Activated naive CD4-positive, alpha-beta T cell treated with anti-CD3 and anti-CD28 coated beads, Interleukin-2, amount 50 U/mL, for 72 hours (primary cell): ENCODE data around the gene SOX13. TPM values are rescaled to one million over a fixed set of nuclear protein-coding genes. Genes with fewer than 3 reads are reported as not detected.
"Not testable (repeated sequence)": the region's sequence is repeated elsewhere in the genome, so short reads cannot be mapped to it uniquely, and the experiment has no call there.

Experiments used
- ATAC-seq, 2 donors: fragments of 150-1000 bp; cut with Tn5 transposase; 2 replicates each; pipeline ENCODE4 v1.10.0; 2021; ENCODE audit warnings: mild to moderate bottlenecking in 2 of 2, moderate library complexity in 2 of 2
- DNase-seq, 2 donors: peaks; one replicate each; pipeline ENCODE4 v3.0.0; 2021 to 2022; ENCODE audit warnings: low spot score in 2 of 2
- H3K27ac Mint-ChIP-seq, 2 donors: one replicate each; pipeline ENCODE4 v1.8.0; 2022; ENCODE audit warnings: mild to moderate bottlenecking in 2 of 2, mixed read lengths in 2 of 2
- H3K36me3 Mint-ChIP-seq, 2 donors: one replicate each; pipeline ENCODE4 v1.8.0; 2022; ENCODE audit warnings: mixed read lengths in 2 of 2
- H3K9me3 Mint-ChIP-seq, 2 donors: one replicate each; pipeline ENCODE4 v1.8.0; 2022; ENCODE audit warnings: mixed read lengths in 2 of 2
- total RNA-seq, 2 donors: library from RNA; stranded (reverse); gene quantifications; one replicate each; pipeline ENCODE4 v1.2.3, GENCODE V29; 2022

Gene SOX13
- total RNA-seq, 2 donors from 2014 or later = 0.73 TPM; not detected in 1

DNA sequence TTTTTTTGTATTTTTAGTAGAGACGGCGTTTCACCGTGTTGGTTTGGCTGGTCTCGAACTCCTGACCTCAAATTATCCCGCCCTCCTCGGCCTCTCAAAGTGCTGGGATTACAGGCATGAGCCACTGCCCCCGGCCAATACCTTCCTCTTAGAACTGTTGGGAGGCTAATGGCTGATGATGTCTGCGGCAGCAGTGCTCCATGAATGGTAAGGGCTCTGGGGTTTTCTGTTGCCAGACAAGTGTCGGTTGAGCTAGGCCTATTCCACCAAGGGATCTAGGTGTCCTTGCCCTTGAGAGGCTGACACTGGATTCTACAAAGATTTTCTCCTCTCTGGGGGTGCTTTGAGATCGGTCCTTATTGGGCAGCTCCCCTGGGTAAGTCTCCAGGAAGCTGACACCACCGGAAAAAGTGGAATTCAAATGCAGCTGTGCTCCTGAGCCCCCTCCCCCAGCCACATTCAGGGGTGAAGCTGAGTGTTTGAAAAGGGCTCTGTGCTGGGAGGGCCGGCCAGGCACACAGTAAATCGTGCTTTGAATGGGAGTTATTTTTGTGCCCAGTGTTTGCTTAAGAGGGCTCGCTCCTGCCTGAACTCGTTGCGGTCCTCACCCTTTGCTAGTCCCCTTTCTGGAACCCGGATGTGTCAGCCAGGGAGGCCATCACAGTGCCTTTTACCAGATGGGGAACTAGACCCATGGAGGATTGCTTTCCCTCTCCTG is 5.2 kb downstream of the SOX13 start:
- no peaks in the 10 kb centered on the region for H3K36me3 Mint-ChIP-seq
- ATAC-seq = no peak
- DNase-seq = no peak
- H3K9me3 Mint-ChIP-seq = no peaks in the 10 kb centered on the region
- H3K27ac Mint-ChIP-seq = no peak overlapping the region

GRCh38 chr1:204079608-204079999 is 6.7 kb downstream of the SOX13 start:
- Mint-ChIP-seq H3K9me3 (no peaks in the 10 kb centered on the region), H3K36me3 (no peaks in the 10 kb centered on the region), H3K27ac (no peak overlapping the region)
- ATAC-seq = no peak
- no peak for DNase-seq

DNA sequence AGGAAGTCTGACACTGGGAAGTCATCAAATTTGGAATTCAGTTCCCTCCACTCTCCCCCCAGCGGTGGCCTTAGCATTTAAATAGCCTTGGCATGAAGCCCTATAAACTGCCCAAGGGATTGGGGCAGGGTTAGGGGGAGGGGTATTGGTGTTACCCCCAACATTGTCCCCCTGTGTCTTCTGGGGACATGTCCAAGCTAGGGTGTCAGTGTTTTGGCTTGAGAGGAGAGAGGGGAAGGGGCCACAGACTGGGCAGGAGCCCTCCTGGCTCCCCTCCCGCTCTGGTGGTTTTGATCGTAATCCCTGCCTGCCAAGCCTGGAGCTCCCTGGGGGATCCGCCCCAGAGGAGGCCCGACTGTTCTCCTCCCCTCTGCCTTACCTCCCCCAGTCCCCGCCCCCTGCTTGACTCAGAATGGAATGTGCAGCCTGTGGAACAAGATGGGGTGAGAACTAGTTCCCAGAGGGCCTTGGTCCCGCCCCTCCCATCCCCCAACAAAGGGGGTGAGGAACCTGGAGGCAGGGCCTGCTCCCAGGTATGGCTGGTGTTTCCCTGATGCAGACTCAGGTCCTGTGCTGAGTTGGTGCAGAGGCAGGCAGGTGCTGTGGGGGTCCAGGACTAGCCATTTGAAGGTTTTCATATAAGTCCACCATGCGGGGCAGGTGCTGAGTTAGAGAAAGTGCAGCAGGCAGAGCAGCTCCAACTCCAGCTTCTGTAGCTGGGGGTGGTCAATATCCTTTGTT is 7.4 kb downstream of the SOX13 start:
- no peak overlapping the region for H3K27ac Mint-ChIP-seq
- no peak for DNase-seq

GRCh38 chr1:204081164-204081790 is 8.4 kb downstream of the SOX13 start:
- Mint-ChIP-seq H3K27ac (no peak overlapping the region), H3K9me3 (no peaks in the 10 kb centered on the region), H3K36me3 (no peaks in the 10 kb centered on the region)
- no peak for ATAC-seq
- DNase-seq = no peak

More for the DNA sequence above, 7.4 kb downstream of the SOX13 start:
- Mint-ChIP-seq H3K36me3 (no peaks in the 10 kb centered on the region), H3K9me3 (no peaks in the 10 kb centered on the region)
- no peak for ATAC-seq

- peak overlapping the region; percentile 14 to 82 for H3K27ac Mint-ChIP-seq
- H3K9me3 Mint-ChIP-seq = no peaks in the 10 kb centered on the region
- no peak for DNase-seq
- ATAC-seq = no peak
- no peaks in the 10 kb centered on the region for H3K36me3 Mint-ChIP-seq
These were observed 9.0 kb downstream of the SOX13 start for GRCh38 chr1:204081791-204082513.

DNA sequence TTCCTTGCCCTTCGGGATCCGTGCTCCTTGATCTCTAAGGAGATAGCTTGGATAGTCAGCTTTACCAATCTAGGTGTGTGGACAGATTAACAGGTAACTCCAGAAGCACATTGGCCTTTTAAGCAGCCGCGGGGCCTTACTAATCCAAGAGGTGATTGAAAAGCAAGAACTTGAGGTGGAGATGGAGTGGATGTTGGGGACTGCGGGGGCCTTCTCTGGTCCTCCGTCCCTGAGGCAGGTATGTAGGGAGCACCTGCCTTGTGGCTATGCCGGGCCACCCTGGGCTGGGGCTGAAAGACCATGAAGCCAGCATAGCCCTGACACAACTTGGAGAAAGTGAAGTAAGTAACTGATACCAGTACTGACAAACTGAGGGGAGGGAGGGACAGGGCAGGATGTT is 10.6 kb downstream of the SOX13 start:
- no peaks in the 10 kb centered on the region for H3K36me3 Mint-ChIP-seq
- H3K9me3 Mint-ChIP-seq = no peaks in the 10 kb centered on the region
- ATAC-seq (no peak), DNase-seq (no peak)
- H3K27ac Mint-ChIP-seq = peak overlapping the region in 1 of 2 donors; percentile 66

DNA sequence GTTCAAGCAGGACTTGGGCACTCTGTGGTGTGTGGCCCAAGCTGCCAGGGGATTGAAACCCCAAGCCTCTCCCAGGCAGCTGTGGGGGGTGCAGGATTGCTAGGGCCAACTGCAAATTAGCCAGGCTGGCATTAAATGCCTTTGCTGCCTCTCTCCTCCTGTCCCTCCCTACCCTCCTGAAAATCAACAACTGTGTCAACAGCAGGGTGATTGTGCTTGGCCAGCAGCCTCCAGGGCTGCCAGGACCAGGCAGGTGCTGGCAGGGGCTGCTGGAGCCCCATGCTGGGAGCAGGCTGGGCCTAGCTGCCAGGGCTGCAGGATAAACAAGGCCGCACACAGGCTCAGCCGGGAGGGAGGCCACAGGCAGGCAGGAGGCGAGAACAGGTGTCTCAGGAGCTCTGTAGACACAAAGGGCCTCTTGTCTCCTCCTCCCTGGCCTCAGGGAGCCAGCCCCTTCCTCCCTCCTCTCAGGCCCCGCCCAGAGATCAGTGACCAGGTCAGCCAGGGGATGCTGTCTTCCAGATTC is 11.4 kb downstream of the SOX13 start:
- Mint-ChIP-seq H3K36me3 (no peaks in the 10 kb centered on the region), H3K27ac (peak overlapping the region in 1 of 2 donors; percentile 12), H3K9me3 (no peaks in the 10 kb centered on the region)
- no peak for DNase-seq
- no peak for ATAC-seq

DNA sequence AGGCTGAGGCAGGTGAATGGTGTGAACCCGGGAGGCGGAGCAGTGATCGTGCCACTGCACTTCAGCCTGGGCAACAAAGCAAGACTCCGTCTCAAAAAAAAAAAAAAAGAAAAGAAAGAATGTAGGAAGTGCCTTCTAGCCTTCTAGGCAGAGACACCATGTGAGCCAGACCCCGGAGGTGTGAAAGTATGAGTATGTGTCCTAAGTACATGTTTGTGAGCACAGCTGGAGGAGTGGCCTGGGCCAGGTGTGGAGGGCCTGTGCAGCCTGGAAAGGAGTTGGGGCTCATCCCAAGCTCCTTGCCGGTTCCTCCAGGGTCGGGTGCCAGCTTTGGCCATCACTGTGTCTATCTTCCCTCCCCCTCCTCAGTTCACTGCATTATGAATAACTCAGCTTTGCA is 13.0 kb downstream of the SOX13 start:
- no peak for ATAC-seq
- no peak overlapping the region for H3K27ac Mint-ChIP-seq
- DNase-seq = no peak
- H3K36me3 Mint-ChIP-seq = no peaks in the 10 kb centered on the region
- no peaks in the 10 kb centered on the region for H3K9me3 Mint-ChIP-seq

DNA sequence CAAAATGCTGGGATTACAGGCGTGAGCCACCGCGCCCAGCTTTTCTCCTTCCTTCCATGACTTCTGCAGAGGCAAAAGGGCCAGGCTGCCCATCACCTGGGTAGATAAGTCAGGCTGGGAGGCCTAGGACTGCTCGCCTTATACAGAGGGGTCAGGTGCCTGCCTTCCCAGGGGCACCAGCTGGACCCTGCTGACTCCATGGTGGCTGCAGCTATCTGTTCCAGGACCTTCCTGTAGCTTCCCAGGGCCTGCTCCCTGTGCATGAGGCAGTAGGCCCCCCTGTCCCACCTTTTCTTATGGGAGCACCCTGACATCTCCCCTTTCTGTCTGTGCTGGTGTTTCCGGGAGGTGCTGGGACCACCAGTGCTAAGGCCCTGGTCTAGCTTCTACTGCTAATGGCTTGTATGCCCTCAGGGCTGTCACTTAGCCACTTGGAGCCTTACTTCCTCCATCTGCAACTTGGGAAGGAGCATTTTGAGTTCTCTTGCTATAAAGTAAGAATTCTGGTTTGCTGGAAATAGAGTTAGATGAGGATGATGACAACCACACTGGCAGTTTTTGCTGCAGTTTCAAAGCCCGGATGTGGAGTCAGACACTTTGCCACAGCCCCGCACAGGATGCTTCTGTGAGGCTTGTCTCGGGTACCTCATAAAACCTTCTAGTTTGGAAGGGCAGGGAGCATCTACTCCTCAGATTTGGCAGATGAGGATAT is 14.4 kb downstream of the SOX13 start:
- no peaks in the 10 kb centered on the region for H3K9me3 Mint-ChIP-seq
- no peak for DNase-seq
- H3K36me3 Mint-ChIP-seq = no peaks in the 10 kb centered on the region
- H3K27ac Mint-ChIP-seq = no peak overlapping the region
- ATAC-seq = no peak

DNA sequence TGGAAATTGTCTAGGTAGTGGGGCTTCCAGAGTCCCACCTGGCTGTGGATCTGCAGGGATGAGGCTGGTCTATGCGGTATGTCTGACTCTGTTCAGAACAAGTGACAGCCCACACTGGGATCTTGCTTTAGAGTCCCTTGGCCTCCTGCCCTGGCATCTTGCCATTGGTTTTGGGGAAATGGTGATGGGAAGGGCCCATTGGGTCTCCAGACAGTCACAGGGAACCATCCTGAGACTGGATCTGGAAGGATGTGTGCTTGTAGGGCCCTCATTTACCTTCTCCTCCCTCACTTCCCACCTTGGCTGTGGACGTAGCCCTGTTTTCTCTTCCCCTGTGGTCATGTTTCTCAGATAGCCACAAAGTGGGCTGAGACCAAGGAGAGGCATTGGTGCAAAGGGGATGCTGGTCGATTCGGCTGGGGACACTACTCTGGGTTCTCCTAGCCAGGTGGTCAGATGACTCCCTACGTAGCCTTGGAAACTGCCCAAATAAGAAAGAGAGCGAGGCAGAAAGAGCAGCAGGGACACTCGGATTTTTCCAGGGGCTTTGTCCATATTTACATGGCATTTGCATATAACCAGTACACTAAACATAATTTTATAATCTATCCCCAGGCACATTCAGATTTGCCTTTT is 15.1 kb downstream of the SOX13 start:
- no peak for DNase-seq
- ATAC-seq = no peak
- Mint-ChIP-seq H3K9me3 (no peaks in the 10 kb centered on the region), H3K27ac (no peak overlapping the region), H3K36me3 (no peaks in the 10 kb centered on the region)

DNA sequence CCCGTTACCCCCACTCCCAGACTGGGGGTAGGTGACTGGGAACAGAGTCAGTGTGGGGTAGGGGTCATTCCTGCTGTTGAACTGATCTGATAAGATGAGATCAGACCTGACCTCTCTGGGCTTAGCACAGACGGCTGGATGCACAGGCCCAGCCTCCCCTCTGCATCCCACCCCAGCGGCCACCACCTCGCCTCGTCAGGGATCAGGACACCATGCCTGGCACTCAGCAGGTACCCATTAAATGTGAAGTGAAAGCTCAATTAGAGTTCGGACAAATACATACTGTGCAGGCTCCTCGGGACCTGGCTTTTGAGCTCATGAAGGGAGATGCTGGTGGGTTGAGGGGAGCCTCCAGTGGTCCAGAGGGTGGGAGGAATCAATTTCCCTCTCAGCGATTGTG is 15.7 kb downstream of the SOX13 start:
- ATAC-seq (no peak), DNase-seq (no peak)
- H3K9me3 Mint-ChIP-seq = no peaks in the 10 kb centered on the region
- peak overlapping the region in 1 of 2 donors; percentile 16 for H3K27ac Mint-ChIP-seq
- H3K36me3 Mint-ChIP-seq = no peaks in the 10 kb centered on the region

GRCh38 chr1:204089044-204089751 is 16.3 kb downstream of the SOX13 start:
- DNase-seq (no peak), ATAC-seq (no peak)
- Mint-ChIP-seq H3K9me3 (no peaks in the 10 kb centered on the region), H3K36me3 (no peaks in the 10 kb centered on the region), H3K27ac (peak overlapping the region in 1 of 2 donors; percentile 16)

GRCh38 chr1:204090132-204090531 is 17.2 kb downstream of the SOX13 start:
- H3K27ac Mint-ChIP-seq = peak overlapping the region in 1 of 2 donors; percentile 37
- ATAC-seq, H3K9me3 Mint-ChIP-seq, DNase-seq, H3K36me3 Mint-ChIP-seq: not testable (repeated sequence)

- Mint-ChIP-seq H3K36me3 (no peaks in the 10 kb centered on the region), H3K27ac (no peak overlapping the region), H3K9me3 (no peaks in the 10 kb centered on the region)
- DNase-seq (no peak), ATAC-seq (no peak)
These were observed 18.2 kb downstream of the SOX13 start for GRCh38 chr1:204091066-204091465.

DNA sequence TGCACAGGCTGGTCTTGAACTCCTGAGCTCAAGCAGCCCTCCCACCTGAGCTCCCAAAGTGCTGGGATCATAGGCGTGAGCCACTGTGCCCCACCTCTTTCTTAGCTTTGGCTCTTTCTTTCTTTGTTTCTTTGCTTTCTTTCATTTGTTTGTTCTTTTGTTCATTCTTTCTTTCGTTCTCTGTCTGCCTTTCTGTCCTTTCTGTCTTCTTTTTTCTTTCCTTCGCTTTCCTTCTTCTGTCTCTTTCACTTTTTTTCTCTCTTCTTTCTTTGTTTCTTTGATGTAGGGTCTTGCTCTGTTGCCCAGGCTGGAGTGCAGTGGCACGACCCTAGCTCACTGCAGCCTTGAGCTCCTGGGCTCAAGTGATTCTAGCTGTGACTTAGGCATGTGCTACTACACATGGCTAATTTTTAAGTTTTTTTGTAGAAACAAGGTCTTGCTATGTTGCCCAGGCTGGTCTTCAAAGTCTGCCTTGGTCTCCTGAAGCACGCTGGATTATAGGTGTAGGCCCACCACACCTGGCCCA is 18.9 kb downstream of the SOX13 start:
- no peak overlapping the region for H3K27ac Mint-ChIP-seq
- no peaks in the 10 kb centered on the region for H3K36me3 Mint-ChIP-seq
- no peak for DNase-seq
- ATAC-seq = no peak
- no peaks in the 10 kb centered on the region for H3K9me3 Mint-ChIP-seq
